ENCODE results near the gene UBE2D2. TPM values are rescaled to one million over a fixed set of nuclear protein-coding genes. Genes with fewer than 3 reads are reported as not detected.

The UBE2D2 gene
- total and polyA plus RNA-seq, 2 of the 13 experiments (the other 11 are each of a cell fraction or from before 2014, with no cell fraction given): 79.1 to 109 TPM

GRCh38 chr5:139640421-139641115 is 79.4 kb downstream of the UBE2D2 start:
- H3K79me2 ChIP-seq (ENCODE audit: insufficient read depth, low read length): no peaks in the 10 kb centered on the region
- DNase-seq (ENCODE audit: low spot score) (no peak), ATAC-seq (no peak), FAIRE-seq (no peak)
- intact Hi-C loops (cut with micrococcal nuclease; ENCODE audit: unreplicated experiment): no loop called here
- peaks cover 93% of the 10 kb centered on the region for H3K4me1 ChIP-seq (ENCODE audit: insufficient read depth, low read length)
- CTCF ChIA-PET (ENCODE audit: low intra/inter-chr PET ratio, low total read pairs): no interaction called here
- POLR2A ChIA-PET: interaction anchor here (1.2 kb wide), 2 partner anchors 10 to 93 kb away, joined by 3 read pairs; no protein-coding TSS in a partner anchor
- H3K9me3 ChIP-seq (ENCODE audit: low read length): no peaks in the 10 kb centered on the region
- H4K20me1 ChIP-seq (ENCODE audit: insufficient read depth, low read length): no peaks in the 10 kb centered on the region
- BruUV-seq (replicated peaks): no TSS peak
- H3K27ac ChIP-seq (ENCODE audit: extremely low read length, insufficient read depth, low read length): no peak overlapping the region
- H3K36me3 ChIP-seq (replicated peaks in 1 of 2; ENCODE audit: control insufficient read depth in 1 of 2, insufficient read depth in 2 of 2, low read length in 2 of 2): no peaks in the 10 kb centered on the region
- no peaks in the 10 kb centered on the region for H3K27me3 ChIP-seq (ENCODE audit: control insufficient read depth in 1 of 2, insufficient read depth in 2 of 2, low read length in 2 of 2)
- no peak overlapping the region for H3K9ac ChIP-seq (ENCODE audit: insufficient read depth, low read depth, low read length)
- in situ Hi-C loops (cut with HindIII; ENCODE audit: extremely low pct_ligation_motif_present, low pct_unique_long_range_greater_than_20kb): loop anchor here (25.0 kb wide), 1 partner anchor 322 kb away; no protein-coding TSS in a partner anchor
- WGBS (ENCODE audit: low lambda C conversion rate): 89% methylated on average over 12 of the region's 13 CpGs
- no peak overlapping the region for H3K4me3 ChIP-seq (replicated peaks in 1 of 3; ENCODE audit: insufficient read depth in 1 of 3, low read depth in 2 of 3, low read length in 3 of 3)
- H3K4me2 ChIP-seq (ENCODE audit: low read depth, low read length): no peak overlapping the region
- no peak overlapping the region for H2AFZ ChIP-seq (ENCODE audit: low read length)
- peak; percentile 57; the same call in 1 of the 2 replicates for TF ChIP-seq ZBTB33 (CRISPR knock-in tag; IDR thresholded peaks at IDR 0.05)
- no peak for TF ChIP-seq TEAD2 (CRISPR knock-in tag; IDR thresholded peaks at IDR 0.05)
- no peak for TF ChIP-seq MXD3 (CRISPR knock-in tag; IDR thresholded peaks at IDR 0.05)
- TF ChIP-seq NBN (conservative IDR thresholded peaks at IDR 0.05): no peak
- no peak for TF ChIP-seq ZNF18 (CRISPR knock-in tag; IDR thresholded peaks at IDR 0.05; ENCODE audit: insufficient replicate concordance)
- no peak for TF ChIP-seq GZF1 (CRISPR knock-in tag; IDR thresholded peaks at IDR 0.05)
- no peak for TF ChIP-seq TOE1 (CRISPR knock-in tag; IDR thresholded peaks at IDR 0.05)
- TF ChIP-seq ZNF713 (CRISPR knock-in tag; IDR thresholded peaks at IDR 0.05): no peak
- TF ChIP-seq BCL3 (CRISPR knock-in tag; IDR thresholded peaks at IDR 0.05): no peak
- TF ChIP-seq BATF2 (CRISPR knock-in tag; IDR thresholded peaks at IDR 0.05): no peak
- no peak for TF ChIP-seq PRDM10 (CRISPR knock-in tag; IDR thresholded peaks at IDR 0.05; ENCODE audit: low read depth)
- no peak for TF ChIP-seq ZNF484 (CRISPR knock-in tag; IDR thresholded peaks at IDR 0.05; ENCODE audit: borderline replicate concordance, low read depth)
- no peak for TF ChIP-seq GATAD1 (CRISPR knock-in tag; IDR thresholded peaks at IDR 0.05)
- no peak for TF ChIP-seq SMARCE1 (IDR thresholded peaks at IDR 0.05; ENCODE audit: borderline replicate concordance)
